A673 (cell line): ENCODE measurements around the gene ADAT1. TPM values are rescaled to one million over a fixed set of nuclear protein-coding genes. Genes with fewer than 3 reads are reported as not detected.

Source experiments
- BruUV-seq: library from RNA; stranded (reverse); fragments of 400-500 nt; replicated peaks from 2 replicates; lab custom pipeline; 2021; lab: Mats Ljungman, UMichigan
- CTCF ChIA-PET: fragments of 300-600 bp; sonication (Branson Sonifier 250); formaldehyde crosslinking; loops from one replicate; lab custom pipeline; 2022; ENCODE audit warnings: antibody characterized with exemption; lab: Charles Lee
- POLR2A ChIA-PET: fragments of 300-600 bp; sonication (Branson Sonifier 250); formaldehyde crosslinking; loops from one replicate; lab custom pipeline; 2022; ENCODE audit warnings: antibody characterized with exemption; ENCODE audit not compliant: low non-redundant PET; lab: Charles Lee
- DNase-seq: peaks from one replicate; pipeline ENCODE4 v3.0.0-alpha.2; 2015; ENCODE audit warnings: low spot score
- H3K27ac ChIP-seq: fragments of 200-600 bp; sonication (generic); 2 replicates; pipeline ENCODE4 v1.5.1; 2016; ENCODE audit warnings: mixed run types, low read depth, mild to moderate bottlenecking, mixed read lengths, antibody characterized with exemption, low read length; ENCODE audit not compliant: poor library complexity, severe bottlenecking
- H3K27me3 ChIP-seq: fragments of 200-600 bp; sonication (generic); replicated peaks from 2 replicates; pipeline ENCODE4 v1.6.1; 2017; ENCODE audit warnings: mixed run types, low read depth, mild to moderate bottlenecking, mixed read lengths, antibody characterized with exemption, low read length; ENCODE audit not compliant: insufficient read depth, poor library complexity
- H3K36me3 ChIP-seq: fragments of 200-600 bp; sonication (generic); 2 replicates; pipeline ENCODE4 v1.6.1; 2016; ENCODE audit warnings: mixed run types, mild to moderate bottlenecking, mixed read lengths, antibody characterized with exemption, low read length; ENCODE audit not compliant: insufficient read depth, poor library complexity, severe bottlenecking
- H3K4me1 ChIP-seq: fragments of 200-600 bp; sonication (generic); 2 replicates; pipeline ENCODE4 v1.6.1; 2017; ENCODE audit warnings: mixed run types, mild to moderate bottlenecking, mixed read lengths, antibody characterized with exemption, low read length; ENCODE audit not compliant: insufficient read depth, poor library complexity, severe bottlenecking
- H3K4me3 ChIP-seq: fragments of 200-600 bp; sonication (generic); 2 replicates; pipeline ENCODE4 v1.5.1; 2016; ENCODE audit warnings: low read depth, mixed run types, mild to moderate bottlenecking, mixed read lengths, low read length; ENCODE audit not compliant: poor library complexity, severe bottlenecking
- H3K9me3 ChIP-seq: fragments of 200-600 bp; sonication (generic); 2 replicates; pipeline ENCODE4 v1.6.1; 2016; ENCODE audit warnings: mixed run types, low read depth, mild to moderate bottlenecking, mixed read lengths, antibody characterized with exemption, low read length; ENCODE audit not compliant: poor library complexity, severe bottlenecking
- EZH2 ChIP-seq: fragments of 200-600 bp; sonication (generic); IDR thresholded peaks from 2 replicates; pipeline ENCODE4 v1.6.1; 2017; ENCODE audit warnings: borderline replicate concordance, low read depth, mild to moderate bottlenecking, mixed read lengths, antibody characterized with exemption, low read length; ENCODE audit not compliant: poor library complexity, severe bottlenecking
- intact Hi-C: fragments of 100-400 bp; cut with micrococcal nuclease; formaldehyde crosslinking; loops from one replicate; pipeline ENCODE4 v1.10.0; 2022; ENCODE audit not compliant: unreplicated experiment
- total RNA-seq: library from RNA; stranded (reverse); gene quantifications from 2 replicates; pipeline ENCODE4 v1.2.3, GENCODE V29; 2021
- TF ChIP-seq, protein P1 (sequence below): fragments of 300-800, 200-600 bp; sonication (generic); conservative IDR thresholded peaks from 2 replicates; pipeline ENCODE4 v1.5.1; 2017; ENCODE audit warnings: low read depth, mild to moderate bottlenecking, antibody characterized with exemption, low read length, moderate library complexity, mixed read lengths

ADAT1 gene
- total RNA-seq, 1 experiment from 2014 or later: 79.7 TPM

DNA sequence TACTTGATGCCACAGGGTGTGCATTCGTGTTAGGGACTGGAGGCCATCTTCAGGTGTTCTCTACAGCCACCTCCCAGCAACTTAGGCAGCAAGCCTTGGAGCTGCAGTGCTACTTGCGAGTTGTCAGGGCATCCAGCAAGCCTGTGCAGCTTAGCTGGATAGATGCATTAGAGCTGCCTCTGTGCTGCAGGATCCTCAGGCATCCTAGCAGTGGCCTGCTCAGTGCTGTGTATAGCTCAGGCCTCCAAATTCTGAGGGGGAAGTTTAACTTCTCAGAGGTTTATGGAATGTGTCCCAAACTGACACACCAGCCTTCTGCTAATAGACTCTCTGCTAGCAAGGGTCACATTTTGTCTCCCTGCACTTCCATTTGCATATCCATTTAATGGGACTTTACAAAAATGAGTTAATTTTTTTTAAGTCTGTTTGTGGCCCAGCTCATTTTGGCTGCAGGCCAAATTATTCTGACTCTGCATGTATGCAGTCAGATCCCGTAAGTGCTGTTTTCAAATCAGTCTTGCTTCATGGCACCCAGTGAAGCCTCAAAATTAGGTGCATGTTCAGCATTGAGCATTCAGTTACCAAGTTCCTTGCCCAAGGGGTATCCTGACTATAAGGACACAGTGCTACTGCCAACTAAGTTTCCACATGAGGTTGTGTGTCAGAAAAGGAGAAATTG lies 50.1 kb downstream of the ADAT1 start:
- POLR2A ChIA-PET: no interaction called here
- H3K9me3 ChIP-seq: no peaks in the 10 kb centered on the region
- H3K27ac ChIP-seq: no peak overlapping the region
- TF ChIP-seq, protein P1, sequence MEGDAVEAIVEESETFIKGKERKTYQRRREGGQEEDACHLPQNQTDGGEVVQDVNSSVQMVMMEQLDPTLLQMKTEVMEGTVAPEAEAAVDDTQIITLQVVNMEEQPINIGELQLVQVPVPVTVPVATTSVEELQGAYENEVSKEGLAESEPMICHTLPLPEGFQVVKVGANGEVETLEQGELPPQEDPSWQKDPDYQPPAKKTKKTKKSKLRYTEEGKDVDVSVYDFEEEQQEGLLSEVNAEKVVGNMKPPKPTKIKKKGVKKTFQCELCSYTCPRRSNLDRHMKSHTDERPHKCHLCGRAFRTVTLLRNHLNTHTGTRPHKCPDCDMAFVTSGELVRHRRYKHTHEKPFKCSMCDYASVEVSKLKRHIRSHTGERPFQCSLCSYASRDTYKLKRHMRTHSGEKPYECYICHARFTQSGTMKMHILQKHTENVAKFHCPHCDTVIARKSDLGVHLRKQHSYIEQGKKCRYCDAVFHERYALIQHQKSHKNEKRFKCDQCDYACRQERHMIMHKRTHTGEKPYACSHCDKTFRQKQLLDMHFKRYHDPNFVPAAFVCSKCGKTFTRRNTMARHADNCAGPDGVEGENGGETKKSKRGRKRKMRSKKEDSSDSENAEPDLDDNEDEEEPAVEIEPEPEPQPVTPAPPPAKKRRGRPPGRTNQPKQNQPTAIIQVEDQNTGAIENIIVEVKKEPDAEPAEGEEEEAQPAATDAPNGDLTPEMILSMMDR: no peak
- TF ChIP-seq EZH2: no peak
- H3K4me3 ChIP-seq: no peak overlapping the region
- intact Hi-C loops: no loop called here
- peaks cover 79% of the 10 kb centered on the region for H3K36me3 ChIP-seq
- no peak for DNase-seq
- CTCF ChIA-PET: no interaction called here
- H3K27me3 ChIP-seq: no peaks in the 10 kb centered on the region
- peaks cover 3% of the 10 kb centered on the region for H3K4me1 ChIP-seq
- no TSS peak for BruUV-seq

DNA sequence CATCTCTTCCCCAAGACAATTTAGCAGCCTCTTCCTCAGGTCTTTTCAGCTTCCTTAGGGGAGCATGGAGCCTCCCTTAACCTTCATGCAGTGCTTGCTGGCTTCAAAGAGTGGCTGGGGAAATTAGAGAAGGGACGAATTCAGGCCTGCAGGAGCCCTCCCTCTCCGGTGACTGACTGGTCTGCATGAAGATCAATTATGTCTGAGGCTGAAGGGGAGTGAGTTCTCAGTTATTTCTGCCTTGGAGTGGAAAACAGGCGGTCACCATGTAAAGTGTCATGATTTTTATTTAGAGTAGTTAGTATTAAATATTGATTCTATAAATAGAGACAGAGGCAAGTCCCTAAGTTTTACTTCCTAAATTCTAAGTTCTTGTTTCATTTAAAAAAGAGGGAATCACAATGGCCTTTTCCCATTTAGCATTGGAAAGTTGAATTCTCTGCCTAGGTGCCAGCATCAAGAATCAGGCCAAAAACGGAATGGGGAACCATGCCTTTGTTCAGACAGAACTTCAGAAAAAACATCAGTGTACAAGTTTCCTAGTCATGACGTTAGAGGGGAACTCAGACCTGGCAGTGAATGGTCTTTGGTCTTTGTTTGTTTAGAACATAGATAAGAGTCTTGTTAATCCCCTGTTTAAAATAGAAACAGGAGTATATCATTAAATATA lies 52.5 kb downstream of the ADAT1 start:
- Histone ChIP-seq H3K36me3 (peaks cover 60% of the 10 kb centered on the region), H3K27ac (no peak overlapping the region), H3K9me3 (no peaks in the 10 kb centered on the region), H3K4me1 (no peaks in the 10 kb centered on the region), H3K4me3 (no peak overlapping the region), H3K27me3 (no peaks in the 10 kb centered on the region)
- BruUV-seq: no TSS peak
- intact Hi-C loops: no loop called here
- no peak for TF ChIP-seq EZH2
- TF ChIP-seq, protein P1: no peak
- no peak for DNase-seq
- ChIA-PET POLR2A (no interaction called here), CTCF (interaction anchor here (0.6 kb wide), 1 partner anchor 53 kb away, joined by 3 read pairs; no protein-coding TSS in a partner anchor)

DNA sequence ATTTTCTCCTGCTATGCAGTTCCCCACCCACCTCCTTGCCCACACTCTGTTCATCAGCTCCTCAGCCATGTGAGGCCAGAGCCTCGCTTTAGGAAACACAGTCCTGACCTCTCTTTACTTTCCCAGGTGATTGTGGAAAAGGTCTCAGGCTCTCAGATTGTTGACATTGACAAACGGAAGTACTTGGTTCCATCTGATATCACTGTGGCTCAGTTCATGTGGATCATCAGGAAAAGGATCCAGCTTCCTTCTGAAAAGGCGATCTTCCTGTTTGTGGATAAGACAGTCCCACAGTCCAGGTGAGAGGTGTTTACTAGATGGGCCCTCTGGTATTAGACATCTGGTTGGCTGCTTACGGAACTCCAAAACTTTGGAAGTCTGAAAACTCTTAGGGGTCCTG lies 55.2 kb downstream of the ADAT1 start:
- no peaks in the 10 kb centered on the region for H3K27me3 ChIP-seq
- H3K36me3 ChIP-seq: peaks cover 42% of the 10 kb centered on the region
- H3K4me3 ChIP-seq: no peak overlapping the region
- H3K27ac ChIP-seq: no peak overlapping the region
- POLR2A ChIA-PET: no interaction called here
- BruUV-seq: no TSS peak
- intact Hi-C loops: no loop called here
- no peak for DNase-seq
- H3K4me1 ChIP-seq: peaks cover 6% of the 10 kb centered on the region
- CTCF ChIA-PET: no interaction called here
- TF ChIP-seq, protein P1: no peak
- no peak for TF ChIP-seq EZH2
- no peaks in the 10 kb centered on the region for H3K9me3 ChIP-seq
